Lower leg skin (tissue), 3 donors: Measurements from ENCODE around the gene IFNE.

Experiments used
- CTCF ChIP-seq, 3 donors: fragments of 450-650 bp; IDR thresholded peaks; one replicate each; pipeline ENCODE4 v1.5.1; 2016; ENCODE audit warnings: antibody characterized with exemption in 3 of 3, mild to moderate bottlenecking in 3 of 3, moderate library complexity in 2 of 3
- POLR2A ChIP-seq, 2 donors: fragments of 450-650 bp; IDR thresholded peaks; one replicate each; pipeline ENCODE4 v1.6.1; 2016 to 2017; ENCODE audit warnings: antibody characterized with exemption in 2 of 2, mild to moderate bottlenecking in 1 of 2, moderate library complexity in 1 of 2

GRCh38 chr9:21465859-21466518 lies 16.1 kb downstream of the IFNE start:
- TF ChIP-seq CTCF (IDR thresholded peaks at IDR 0.05) (no peak), POLR2A (IDR thresholded peaks at IDR 0.05) (no peak)
